GM18505 (cell line): Measurements from ENCODE around the gene OR10J4.
"Not testable (repeated sequence)": the region's sequence is repeated elsewhere in the genome, so short reads cannot be mapped to it uniquely, and the experiment has no call there.

Experiments used
- ATAC-seq: cut with Tn5 transposase; IDR thresholded peaks from one replicate; pipeline ENCODE4 v1.9.1; 2021; ENCODE audit not compliant: unreplicated experiment
- POLR2A ChIP-seq: IDR thresholded peaks from 4 replicates; pipeline ENCODE4 v1.6.1; 2011; ENCODE audit warnings: borderline replicate concordance; ENCODE audit not compliant: insufficient read depth, insufficient read length; ENCODE audit errors: extremely low read depth

The OR10J4 gene

DNA sequence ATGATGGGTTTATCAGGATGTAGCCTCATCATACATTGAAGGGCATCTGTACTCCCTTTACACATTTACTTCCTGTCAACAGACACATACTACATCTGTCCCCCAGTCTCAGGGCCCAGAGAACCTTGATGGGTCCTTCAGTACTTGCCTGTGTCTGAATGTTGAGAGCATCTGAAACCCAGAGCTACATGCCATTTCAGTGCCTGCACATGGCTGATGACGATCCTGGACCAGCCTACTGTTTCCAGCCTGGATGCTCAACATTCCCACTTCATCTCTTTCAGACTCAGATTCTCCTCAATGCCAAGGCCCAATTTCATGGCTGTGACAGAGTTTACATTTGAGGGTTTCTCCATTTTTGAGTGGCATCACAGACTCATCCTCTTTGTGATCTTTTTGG is at the start of gene OR10J4:
Gene OR10J4, plus strand, starts transcription at position 301 of the 400 bp plus-strand sequence.
- no peak for TF ChIP-seq POLR2A
- no peak for ATAC-seq

DNA sequence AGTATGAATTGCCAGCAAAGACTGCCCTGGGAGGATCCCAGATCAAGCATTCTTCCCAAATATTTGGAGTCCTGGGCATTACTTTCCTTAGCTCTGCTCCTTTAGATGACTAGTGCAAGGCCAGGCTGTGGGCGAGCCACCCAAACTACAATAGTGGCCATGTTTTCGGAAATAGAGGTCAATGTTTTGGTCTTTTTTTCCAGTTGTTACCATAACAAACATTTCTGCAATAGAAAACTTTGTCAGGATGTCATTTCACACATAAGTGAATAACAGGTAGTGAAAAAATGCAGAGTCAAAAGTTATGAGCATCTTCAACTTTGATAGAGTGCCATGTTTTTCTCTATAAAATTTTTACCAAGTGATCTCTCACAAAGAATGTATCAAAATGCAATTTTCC is 25.2 kb upstream of the OR10J4 start:
- no peak for ATAC-seq
- no peak for TF ChIP-seq POLR2A

DNA sequence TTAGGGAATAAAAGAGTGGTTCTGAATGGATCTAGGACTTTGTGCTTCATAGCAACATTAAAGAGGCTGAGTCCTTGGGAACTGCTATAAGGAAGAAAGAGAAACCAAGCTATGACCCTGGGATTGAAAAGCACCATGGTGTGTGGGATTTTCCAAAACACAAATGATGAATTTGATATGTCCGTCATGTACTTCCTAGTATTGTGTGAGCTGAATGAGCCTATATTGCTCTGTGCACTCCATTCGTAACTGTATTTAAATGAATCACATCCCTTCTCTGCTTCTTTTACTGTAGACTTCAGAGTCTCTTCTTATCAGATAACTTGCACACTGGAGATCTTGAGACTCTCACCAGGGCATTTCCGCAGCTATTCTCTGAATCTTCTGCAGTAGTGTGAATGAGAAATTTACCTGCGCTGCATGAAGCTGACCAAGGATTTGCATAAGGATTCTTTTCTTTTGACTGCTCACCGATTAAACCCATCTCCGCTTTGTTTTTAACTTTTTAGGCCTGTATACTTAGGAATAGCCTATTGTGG is 23.1 kb upstream of the OR10J4 start:
- ATAC-seq = no peak
- no peak for TF ChIP-seq POLR2A

DNA sequence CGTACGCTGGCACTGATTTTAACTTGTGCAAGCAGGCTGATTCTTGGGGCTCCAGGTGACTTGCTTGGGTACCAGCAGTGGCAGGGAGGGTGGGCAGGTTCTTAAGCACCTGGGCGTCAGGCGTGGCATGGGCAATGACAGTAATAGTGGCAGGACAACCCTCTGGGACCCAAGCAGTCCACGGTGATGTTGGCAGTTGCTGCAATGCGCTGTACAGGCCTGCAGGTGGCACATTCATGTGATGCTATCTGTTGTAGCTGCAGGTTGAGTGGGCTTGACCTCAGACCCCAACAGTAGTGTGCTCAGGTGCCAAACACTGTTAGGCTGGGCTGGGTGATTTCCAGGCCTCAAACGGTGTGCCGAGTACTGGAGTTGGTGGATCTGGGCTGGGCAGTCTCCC is 10.2 kb upstream of the OR10J4 start:
- TF ChIP-seq POLR2A = no peak
- no peak for ATAC-seq

DNA sequence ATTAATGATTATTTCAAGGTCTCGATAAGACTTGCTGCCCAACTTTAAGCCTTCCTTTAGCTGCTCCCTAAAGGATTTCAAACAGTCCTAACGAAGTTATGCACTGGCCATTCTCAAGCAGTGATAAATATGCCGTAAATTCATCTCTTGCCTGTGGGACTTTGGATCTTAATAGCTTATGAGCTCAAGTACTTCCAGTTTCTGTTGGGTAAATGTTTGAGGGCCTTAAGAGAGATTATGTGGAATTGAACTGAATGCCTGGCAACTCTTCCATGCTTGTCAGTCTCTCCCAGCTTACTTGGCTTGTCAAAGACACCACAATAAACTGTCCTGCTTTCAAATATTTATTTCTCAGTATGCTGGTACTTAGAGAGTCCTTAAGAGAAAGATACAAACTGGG is 3.5 kb upstream of the OR10J4 start:
- no peak for ATAC-seq
- TF ChIP-seq POLR2A = no peak

DNA sequence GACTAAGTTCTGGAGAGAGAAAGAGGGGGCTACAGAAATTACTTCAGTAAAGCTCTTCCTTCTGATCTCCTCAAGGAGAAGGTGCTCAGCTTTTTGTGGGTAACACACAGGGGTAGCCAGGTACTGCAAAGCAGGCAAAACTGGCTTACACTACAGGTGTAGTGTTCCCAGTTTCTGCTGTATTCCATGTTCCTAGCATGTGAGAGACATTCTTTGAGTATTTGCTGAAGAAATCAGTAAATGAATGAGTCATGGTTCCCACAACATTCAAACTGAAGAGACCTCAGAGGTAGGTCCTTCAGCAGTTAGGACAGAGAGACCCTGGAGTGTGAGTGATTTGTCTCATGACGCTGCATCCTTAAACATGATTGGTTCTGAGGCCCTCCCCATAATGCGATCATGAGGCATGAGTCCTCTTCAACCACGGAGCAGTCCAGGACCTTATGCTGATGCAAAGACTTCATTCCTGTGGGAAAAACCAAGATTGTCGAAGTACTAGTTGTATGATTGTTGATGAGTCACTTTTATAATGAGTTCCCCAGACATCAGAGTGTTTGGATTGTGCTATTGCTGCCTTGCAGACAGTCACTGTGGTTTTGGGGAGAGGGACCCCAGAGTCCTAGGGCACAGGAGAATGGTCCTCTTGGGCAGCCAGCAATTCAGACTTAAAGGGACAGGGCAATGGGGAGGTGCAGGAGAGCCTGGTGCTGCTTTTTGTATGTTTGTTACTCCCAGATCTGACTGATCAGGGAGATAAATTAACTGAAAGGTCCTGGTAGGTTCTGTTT is 2.7 kb upstream of the OR10J4 start:
- ATAC-seq = no peak

DNA sequence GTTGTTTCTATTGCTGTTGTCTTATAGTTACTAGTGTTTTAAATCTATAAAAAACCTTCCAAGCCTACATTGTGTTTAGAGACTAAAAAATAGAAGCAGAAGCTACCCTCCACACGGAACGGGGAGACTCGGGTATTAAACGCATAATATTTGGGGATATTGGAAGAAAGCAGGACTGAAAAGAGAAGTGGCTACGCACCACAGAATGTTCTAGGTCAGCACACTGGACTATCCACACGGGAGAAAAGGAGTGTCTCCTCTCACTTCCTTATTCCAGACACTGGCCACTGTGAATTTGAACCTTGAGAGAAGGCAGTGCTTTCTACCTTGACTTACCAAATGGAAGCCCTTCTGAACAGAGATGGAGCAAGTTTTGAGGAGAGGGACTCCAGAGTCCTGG is 1.0 kb upstream of the OR10J4 start:
- ATAC-seq = no peak
- no peak for TF ChIP-seq POLR2A

More for the DNA sequence above, 2.7 kb upstream of the OR10J4 start:
- no peak for TF ChIP-seq POLR2A

DNA sequence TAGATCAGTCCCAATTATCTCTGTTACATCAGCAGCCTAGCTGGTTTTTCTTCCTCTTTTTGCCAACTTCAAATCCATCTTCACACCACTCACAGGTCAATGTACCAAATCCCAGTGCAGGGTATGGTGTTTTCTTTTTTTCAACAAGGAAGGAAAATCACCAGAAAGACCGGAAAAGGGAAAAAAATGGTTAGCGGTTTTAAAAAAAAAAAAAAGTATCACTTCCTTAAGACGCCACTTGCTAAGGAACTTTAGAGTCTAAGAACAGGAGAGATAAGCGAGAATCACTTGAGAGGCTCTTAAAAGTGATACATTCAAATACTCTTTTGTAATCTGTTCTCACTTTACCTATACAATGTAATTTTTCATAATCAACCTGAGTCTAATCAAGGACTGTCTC is 4.5 kb downstream of the OR10J4 start:
- ATAC-seq = no peak
- no peak for TF ChIP-seq POLR2A

DNA sequence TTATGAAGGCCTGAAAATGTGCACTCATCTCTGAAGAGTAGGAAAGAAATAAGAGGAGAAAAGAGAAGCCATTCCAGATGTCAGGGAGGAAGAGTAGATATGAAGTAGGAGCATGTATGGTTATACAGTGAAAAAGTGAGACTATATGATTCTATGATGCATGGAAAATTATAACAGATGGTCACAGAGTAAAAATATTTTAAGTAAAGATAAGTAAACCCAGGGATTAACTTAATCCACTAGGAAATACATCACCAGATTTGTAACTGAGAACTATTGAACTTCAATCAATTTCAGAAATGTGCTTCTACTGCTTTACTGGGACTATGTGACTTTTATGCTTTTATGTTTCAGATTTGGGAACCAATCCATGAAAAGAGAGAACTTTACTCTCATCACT is 7.4 kb downstream of the OR10J4 start, which contains the start of gene OR10J1:
Gene OR10J1, plus strand, starts transcription at position 301 of the 400 bp plus-strand sequence. Its CDS starts 70 bp downstream, at position 371.
- no peak for ATAC-seq
- TF ChIP-seq POLR2A = no peak

DNA sequence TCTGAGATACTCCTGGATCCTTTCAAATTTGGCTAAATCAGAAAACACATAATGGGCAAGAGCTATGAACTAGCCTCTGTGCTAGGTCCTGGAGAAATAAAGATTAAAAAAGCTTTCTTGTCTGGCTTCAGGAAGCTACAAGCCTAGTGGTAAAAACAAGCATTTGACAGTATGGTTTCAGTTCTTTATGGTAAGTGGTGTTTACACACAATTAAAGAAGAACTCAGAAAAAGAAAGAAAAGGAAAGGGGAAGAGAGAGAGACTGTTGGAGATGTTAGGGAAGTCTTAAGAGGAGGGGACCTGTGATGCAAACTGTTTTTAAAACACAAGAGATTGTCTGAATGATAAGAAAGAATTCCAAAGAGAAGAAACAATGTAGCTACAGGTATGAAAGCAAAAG is 9.4 kb downstream of the OR10J4 start:
- TF ChIP-seq POLR2A = no peak
- ATAC-seq = no peak

DNA sequence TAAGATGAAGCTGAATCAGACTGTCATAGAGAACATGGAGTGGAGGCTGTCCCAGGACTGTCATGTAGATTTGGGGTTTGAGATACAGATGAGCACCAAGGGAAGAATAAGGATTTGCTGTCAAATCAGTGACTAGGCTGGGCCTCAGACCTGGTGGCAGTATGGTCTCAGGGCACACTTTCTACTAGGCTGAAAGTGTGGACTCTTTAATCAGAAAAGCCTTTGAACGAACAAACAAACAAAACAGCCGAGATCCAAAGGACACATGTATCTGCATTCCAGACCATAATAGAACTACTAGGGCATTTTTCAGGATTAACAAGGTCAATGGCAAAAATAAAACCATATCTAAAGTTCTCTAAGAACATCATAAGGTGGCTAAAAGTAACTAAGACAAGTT is 10.4 kb downstream of the OR10J4 start:
- TF ChIP-seq POLR2A = no peak
- no peak for ATAC-seq

DNA sequence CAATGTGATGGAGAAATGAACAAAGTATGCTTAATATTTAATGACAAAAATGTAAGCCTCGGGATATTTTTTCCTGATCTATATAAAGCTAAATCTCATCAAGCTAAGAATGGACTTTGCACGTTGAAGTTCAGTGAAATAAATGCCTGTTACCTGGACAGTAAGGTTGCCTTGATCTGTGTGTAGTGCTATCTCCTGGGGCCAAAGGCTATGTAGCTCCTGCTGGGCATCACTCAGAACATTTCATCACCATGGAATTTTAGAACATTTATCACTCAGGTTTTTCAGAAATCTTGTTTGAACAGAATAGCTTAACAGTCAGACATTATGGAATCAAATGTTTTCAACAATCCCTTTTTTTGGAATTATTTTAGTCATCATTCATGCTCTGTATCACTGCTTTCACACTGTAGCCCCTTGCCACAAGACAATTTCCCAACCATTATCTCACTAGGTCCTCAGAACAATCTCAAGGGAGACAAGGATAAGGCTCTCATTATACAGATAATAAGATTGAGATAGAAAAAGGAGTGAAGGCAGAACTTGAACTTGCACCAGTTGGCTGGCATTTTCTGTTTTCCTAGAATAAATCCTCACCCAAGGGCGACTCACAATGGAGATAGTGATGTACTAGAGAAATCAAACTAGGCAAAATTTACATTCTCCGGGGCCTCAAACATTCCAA is 11.2 kb downstream of the OR10J4 start:
- no peak for ATAC-seq
- TF ChIP-seq POLR2A = no peak

DNA sequence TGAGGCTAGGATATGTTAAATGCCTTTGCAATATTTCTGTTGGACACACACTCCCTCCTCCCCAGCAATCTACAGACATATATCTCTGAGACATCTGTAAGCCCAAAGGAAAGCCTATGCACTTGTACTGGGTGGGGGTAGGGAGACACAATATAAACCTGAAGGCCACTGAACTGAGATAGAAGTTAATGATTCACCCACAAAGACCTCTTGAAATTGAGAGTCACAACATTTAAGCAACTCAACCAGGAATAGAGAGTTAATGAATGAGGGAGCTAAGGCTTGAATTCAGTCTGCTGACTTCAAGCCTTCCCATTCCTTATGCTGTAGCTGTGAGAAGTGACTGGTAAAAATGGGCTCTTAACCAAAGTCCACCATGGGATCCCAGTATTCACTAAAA is 12.5 kb downstream of the OR10J4 start:
- TF ChIP-seq POLR2A = no peak
- ATAC-seq = no peak

DNA sequence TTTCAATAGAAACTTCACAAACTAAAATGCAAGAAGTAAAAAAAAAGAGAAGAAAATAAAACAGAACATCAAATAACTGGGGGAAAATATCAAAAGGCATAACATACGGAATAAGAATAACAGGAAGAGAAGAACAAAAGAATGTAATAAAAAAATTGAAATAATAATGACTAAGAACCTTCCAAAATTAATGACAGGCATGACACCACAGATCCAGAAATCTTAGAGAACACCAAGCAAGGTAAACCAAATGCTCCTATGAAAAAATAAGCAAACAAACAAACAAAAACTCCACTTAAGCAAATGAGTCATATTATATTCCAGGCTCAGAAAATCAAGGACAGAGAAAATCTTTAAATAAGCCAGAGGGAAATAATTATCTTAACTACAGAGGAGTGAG is 16.2 kb downstream of the OR10J4 start:
- TF ChIP-seq POLR2A = no peak
- no peak for ATAC-seq

DNA sequence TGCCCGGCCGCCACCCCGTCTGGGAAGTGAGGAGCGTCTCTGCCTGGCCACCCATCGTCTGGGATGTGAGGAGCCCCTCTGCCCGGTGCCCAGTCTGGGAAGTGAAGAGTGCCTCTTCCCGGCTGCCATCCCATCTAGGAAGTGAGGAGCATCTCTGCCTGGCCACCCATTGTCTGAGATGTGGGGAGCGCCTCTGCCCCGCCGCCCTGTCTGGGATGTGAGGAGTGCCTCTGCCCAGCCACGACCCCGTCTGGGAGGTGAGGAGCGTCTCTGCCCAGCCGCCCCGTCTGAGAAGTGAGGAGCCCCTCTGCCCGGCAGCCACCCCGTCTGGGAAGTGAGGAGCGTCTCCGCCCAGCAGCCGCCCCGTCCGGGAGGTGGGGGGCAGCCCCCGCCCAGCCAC is 17.6 kb downstream of the OR10J4 start:
- ATAC-seq = not testable (repeated sequence)
